Measurements from ENCODE around the gene SHQ1. TPM values are rescaled to one million over a fixed set of nuclear protein-coding genes. Genes with fewer than 3 reads are reported as not detected.

SHQ1 gene
- total RNA-seq, 1 experiment from 2014 or later = 32.5 TPM

GRCh38 chr3:72846166-72846565 is 2.1 kb downstream of the SHQ1 start:
- no peak for TF ChIP-seq CTCF (conservative IDR thresholded peaks at IDR 0.05)
- no peak overlapping the region for H3T11ph ChIP-seq (ENCODE audit: low read length)
- Mint-ChIP-seq H3K9me3 (peaks cover 2 to 4% of the 10 kb centered on the region in 2 experiments; a peak in 2 of 5 replicates), H3K36me3 (ENCODE audit: insufficient read depth in 1 of 3, low read depth in 3 of 3) (peaks cover 12 to 20% (median 17%) of the 10 kb centered on the region in 3 experiments; a peak in 6 of 7 replicates), H3K4me3 (0 out of 5 replicates have a peak overlapping the region, but pooled peaks of 1 of the 2 experiments have one; percentile 29), H3K4me1 (peaks cover 17 to 25% of the 10 kb centered on the region in 2 experiments), H3K27ac (no peak overlapping the region), H3K27me3 (ENCODE audit: low read depth) (peaks cover 28% of the 10 kb centered on the region)
- no peak overlapping the region for H2AK5ac ChIP-seq (ENCODE audit: insufficient read length, low read length)
- no peaks in the 10 kb centered on the region for H4K20me1 ChIP-seq (ENCODE audit: control insufficient read depth, insufficient read depth, insufficient read length)
- no peak for DNase-seq
- H2BK120ac ChIP-seq (ENCODE audit: low read depth, low read length, poor library complexity, severe bottlenecking) = no peak overlapping the region
- H3K14ac ChIP-seq (ENCODE audit: insufficient read depth, low read length) = no peak overlapping the region
- H3K79me1 ChIP-seq (ENCODE audit: insufficient read depth, low read depth, low read length, poor library complexity, severe bottlenecking) = no peaks in the 10 kb centered on the region
- no peak overlapping the region for H4K8ac ChIP-seq (replicated peaks; ENCODE audit: insufficient read length, low read depth, low read length)
- no peak overlapping the region for H4K91ac ChIP-seq (ENCODE audit: insufficient read length, low read depth, low read length)
- H3K4me2 ChIP-seq (ENCODE audit: insufficient read depth, insufficient read length, low read length) = no peak overlapping the region
- no peak overlapping the region for H3K23ac ChIP-seq (ENCODE audit: insufficient read length, low read depth, low read length)
- no peak overlapping the region for H2AFZ ChIP-seq (ENCODE audit: low read length)
- peaks cover 2% of the 10 kb centered on the region; the same call in 1 of the 2 replicates for H3K27me3 ChIP-seq (ENCODE audit: insufficient read depth, low read length)
- H4K5ac ChIP-seq (ENCODE audit: insufficient read length, low read depth, low read length) = no peak overlapping the region
- H2BK5ac ChIP-seq (ENCODE audit: insufficient read length, low read length) = no peak overlapping the region
- no peaks in the 10 kb centered on the region; the same call in 1 of the 2 replicates for H3K79me2 ChIP-seq (ENCODE audit: insufficient read depth, low read length)
- H3K9ac ChIP-seq (ENCODE audit: extremely low read depth, insufficient read length, low read length) = no peak overlapping the region
- no peak overlapping the region for H3K18ac ChIP-seq (ENCODE audit: insufficient read length, low read depth, low read length)
- H3K4me1 ChIP-seq (ENCODE audit: insufficient read depth, low read length) = no peaks in the 10 kb centered on the region
- no CpG with 5 or more reads among the region's 10 CpGs for WGBS (ENCODE audit: extremely low coverage, insufficient read length, low lambda C conversion rate)
- no peak overlapping the region for H2BK15ac ChIP-seq (ENCODE audit: low read depth, low read length)
- no peaks in the 10 kb centered on the region for H3K9me3 ChIP-seq (ENCODE audit: control insufficient read depth, low read depth, low read length)
- no peak overlapping the region for H2BK12ac ChIP-seq (ENCODE audit: insufficient read length, low read depth, low read length)
- H2BK20ac ChIP-seq (ENCODE audit: low read depth, low read length, poor library complexity, severe bottlenecking) = no peak overlapping the region
- H3K56ac ChIP-seq (ENCODE audit: insufficient read length, low read depth, low read length) = no peak overlapping the region
- H3K23me2 ChIP-seq (ENCODE audit: insufficient read length, low read depth, low read length, poor library complexity, severe bottlenecking) = peaks cover 12% of the 10 kb centered on the region
- H3K4ac ChIP-seq (ENCODE audit: low read depth, low read length) = no peak overlapping the region
- H3K27ac ChIP-seq (ENCODE audit: insufficient read length, low read depth, low read length) = no peak overlapping the region
